Stimulated activated CD8-positive, alpha-beta memory T cell treated with anti-CD3 and anti-CD28 coated beads, Interleukin-7, amount 100 ng/mL, for 48 hours (primary cell): ENCODE data around the gene POLE4.
A peak's percentile ranks its signal among the peaks of the same experiment; 100 is the strongest.

Experiments
- DNase-seq, 2 donors: peaks; one replicate each; pipeline ENCODE4 v3.0.0-alpha.2; 2020; ENCODE audit warnings: low read depth in 1 of 2; ENCODE audit errors: extremely low read depth in 1 of 2

POLE4 gene, protein sequence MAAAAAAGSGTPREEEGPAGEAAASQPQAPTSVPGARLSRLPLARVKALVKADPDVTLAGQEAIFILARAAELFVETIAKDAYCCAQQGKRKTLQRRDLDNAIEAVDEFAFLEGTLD

DNA sequence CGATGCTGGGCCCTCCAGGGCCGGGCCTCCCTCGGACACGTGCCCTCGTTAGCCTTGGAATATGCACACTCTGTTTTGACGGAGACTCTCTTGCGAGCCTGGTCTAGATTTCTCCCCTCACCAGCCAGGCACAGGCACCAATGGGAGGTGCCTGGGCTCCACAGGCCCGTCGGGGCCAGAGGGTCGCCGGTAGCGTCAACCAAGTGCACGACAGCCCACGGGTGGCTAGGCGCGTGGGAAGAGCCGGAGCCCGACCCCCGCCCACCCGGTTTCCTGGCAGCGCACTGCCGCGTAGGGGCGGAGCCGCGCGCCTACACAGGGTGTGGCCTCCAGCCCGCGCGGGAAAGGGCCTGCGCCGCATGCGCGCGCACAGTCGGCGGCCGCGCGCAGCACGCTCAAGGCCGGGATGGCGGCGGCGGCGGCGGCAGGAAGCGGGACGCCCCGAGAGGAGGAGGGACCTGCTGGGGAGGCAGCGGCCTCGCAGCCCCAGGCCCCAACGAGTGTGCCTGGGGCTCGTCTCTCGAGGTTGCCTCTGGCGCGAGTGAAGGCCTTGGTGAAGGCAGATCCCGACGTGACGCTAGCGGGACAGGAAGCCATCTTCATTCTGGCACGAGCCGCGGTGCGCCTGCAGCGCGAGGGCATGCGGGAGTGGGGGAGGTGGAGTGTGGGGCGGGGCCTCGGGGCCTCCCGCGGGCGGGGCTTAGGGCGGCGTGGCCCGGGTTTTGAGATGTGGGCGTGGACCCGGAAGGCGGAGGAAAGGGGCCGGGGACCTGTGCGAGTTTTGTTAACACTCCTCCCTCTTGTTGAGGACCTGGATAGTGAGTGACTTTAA, at the start of gene POLE4:
POLE4 (plus strand) TSS at position 370 of the 832 bp plus-strand sequence; CDS start at position 407, 37 bp downstream.
- peak; percentile 80 to 89 for DNase-seq

DNA sequence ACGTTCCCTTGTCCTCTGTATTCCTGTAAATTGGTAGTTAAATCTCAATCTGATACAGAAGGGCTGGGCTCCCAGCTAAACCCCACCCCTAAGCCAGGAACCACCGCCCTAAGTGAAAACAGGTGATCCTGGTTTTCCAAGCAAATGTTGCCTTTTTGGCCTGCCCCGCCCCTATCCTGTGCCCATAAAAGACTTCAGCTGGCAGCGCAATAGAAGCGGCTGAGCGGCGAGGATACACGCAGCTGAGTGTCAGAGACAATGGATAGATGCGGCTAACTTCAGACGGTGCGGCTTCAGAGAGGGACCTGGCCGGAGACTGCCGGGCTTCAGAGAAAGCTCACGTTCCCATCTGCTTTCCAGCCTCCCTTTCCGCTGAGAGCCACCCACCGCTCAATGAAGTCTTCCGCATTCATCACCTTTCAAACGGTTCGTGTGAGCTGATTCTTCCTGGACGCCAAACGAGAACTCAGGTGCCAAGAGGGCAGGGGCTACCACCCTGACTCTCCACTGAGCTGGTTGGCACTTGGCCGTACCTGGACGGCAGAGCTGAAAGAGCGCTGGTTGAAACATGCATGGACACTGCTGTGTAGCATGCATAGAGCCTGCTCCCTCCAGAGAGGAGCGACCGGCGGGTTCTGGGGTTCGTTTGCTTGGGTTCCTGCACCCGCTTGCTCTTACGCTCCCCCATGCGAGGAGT, 49.5 kb upstream of the POLE4 start:
- DNase-seq = no peak

DNA sequence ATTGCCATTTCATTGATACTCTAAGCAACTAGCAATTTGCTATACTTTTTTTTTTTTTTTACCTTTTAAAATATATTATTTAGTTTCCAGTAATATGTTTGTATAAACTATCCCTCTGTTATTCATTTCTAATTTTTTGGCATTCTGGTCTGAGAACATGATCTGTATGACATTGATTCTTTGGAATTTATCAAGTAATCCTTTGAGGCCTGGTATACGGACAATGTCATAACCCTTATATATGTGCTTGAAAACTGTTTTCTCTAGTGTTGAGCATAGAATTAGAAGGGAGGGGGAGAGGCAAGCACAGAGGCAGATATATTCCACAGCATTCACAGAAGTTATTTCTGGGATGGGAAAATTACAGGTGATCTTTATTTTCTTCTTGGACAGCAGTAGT, 48.2 kb upstream of the POLE4 start:
- DNase-seq = no peak

DNA sequence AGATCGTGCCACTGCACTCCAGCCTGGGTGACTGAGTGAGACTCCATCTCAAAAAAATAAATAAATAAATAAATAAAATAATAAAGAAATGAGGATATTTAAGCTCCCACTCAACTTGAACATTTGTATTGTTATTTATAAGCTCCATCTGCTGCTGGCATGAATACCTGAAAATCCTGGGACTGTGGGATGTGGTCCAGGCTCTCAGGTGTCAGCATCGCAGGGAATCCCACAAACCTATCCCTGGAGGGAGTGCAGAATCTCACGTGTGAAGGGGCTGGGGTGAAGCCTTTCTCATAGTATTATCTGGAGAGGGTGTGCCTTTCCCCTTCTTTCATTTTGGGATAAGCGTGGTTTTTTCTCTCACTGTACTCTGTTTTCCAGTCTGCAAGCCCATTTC, 47.4 kb upstream of the POLE4 start:
- no peak for DNase-seq

DNA sequence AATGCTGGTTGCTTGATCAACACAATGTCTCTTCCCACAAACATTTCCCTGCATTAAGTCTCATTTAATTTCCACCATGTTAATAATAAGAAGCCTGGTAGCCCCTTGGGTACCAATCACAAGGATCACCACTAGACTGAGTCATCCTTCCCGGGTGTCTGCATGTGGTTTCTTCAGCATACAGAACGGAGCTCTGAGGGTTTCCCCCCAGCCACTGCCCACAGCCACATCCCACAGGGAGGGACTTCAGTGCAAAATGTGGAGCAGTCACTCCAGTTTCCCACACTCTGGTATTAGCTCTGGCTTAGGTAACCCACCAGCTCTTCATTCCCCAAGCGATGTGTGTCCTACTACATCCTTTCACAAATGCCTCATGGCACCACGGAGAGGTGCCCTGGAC, 42.7 kb upstream of the POLE4 start:
- peak; percentile 34 to 45 for DNase-seq

DNA sequence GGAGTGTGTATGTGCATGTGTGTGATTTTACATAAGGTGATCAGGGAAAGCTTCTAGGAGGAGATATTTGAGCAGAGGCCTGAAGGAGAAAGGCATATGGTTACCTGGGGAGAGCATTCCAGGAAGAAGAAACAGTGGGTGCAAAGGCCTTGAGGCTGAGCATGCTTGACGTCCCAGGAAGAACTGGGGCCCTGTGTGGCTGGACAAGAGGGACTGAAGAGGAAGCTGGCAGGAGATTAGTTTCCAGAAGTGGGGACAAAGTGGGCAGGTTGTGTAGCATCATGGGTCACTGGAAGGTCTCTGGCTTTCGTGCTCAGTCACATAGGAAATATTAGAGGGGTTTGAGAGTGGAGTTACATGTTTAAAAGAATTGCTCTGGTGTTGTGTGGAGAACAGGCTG, 42.0 kb upstream of the POLE4 start:
- no peak for DNase-seq

DNA sequence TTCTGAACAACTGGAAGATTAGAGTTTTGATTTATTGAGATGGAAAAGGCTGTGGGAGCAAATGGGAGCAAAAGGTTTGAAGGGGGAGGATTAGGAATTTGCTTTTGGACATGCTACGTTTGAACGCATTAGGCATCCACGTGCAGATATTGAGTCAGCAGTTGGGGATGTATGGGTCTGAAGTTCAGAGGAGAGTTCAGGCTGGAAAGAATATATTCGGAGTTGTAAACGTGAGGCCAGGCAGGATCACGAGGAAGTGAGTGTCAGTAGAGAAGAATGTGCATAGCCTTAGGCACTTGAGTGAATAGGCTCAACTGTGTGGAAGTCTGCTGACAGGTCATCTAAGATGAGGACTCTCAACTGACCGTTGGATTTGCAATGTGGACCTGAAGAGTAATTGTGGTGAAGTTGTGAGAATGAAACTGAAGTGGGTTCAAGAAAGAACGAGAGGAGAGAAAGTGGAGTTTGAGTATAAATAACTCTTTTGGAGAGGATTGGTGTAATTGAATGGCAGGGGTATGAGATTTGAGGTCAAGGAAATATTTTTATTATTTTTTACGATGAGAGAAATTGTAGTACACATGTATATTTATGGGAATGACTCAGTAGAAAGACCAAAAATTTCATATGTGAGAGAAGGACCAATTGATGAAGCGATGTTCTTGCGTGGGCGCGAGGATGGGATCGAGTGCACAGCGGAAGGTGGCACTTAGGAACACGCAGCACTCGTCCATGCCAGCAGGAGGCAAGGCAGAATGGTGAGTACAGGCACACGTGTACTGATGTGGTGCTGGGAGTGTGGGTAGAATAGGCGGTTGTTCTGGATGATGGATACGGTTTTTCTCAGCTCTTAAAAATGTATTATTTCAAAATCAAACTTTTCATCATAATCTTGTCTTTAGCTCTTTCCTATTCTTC, 40.5 kb upstream of the POLE4 start:
- no peak for DNase-seq

DNA sequence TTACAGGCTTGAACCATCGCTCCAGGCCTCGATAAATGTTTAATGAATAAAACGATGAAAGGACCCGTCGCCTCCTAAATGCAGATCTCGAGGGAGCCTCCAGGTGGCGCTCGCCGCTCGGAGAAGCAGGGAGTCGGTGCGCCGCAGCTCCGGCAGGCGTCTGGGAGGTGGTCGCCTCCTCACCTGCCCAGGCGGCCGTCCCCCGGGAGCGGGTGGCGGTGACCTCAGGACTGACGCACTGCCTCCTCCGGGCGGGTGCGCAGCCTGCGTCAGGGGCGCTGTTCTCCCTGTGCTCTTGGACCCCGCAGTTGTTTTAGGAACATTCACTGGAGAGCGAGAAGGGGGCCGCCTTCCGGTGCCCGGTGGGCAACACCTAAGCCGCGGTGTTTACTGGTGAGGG, 38.6 kb upstream of the POLE4 start:
- peak; percentile 39 to 46 for DNase-seq

DNA sequence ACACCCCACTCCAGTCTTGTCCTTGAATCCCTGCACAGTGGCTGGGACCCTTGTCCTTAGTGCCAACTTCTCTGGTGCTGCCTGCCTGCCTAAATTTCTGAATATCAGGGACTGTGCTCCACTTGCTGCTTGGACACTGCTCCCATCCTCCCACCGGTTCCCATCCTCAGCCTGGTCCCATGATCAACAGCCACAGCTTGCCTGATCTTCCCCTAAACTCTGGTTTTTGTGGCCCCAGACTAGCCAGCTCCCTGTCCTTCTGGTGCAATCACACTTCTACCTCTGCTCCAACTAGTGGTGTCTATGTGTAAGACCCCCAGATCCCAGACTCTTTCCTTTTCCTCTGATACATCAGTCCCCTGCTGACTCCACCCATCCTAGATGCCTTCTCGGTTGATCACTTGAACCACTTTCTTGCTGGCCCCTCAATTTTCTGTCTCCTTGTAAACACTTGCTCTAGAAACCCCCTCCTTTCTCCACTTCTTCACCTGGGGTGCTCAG, 37.2 kb upstream of the POLE4 start:
- no peak for DNase-seq

DNA sequence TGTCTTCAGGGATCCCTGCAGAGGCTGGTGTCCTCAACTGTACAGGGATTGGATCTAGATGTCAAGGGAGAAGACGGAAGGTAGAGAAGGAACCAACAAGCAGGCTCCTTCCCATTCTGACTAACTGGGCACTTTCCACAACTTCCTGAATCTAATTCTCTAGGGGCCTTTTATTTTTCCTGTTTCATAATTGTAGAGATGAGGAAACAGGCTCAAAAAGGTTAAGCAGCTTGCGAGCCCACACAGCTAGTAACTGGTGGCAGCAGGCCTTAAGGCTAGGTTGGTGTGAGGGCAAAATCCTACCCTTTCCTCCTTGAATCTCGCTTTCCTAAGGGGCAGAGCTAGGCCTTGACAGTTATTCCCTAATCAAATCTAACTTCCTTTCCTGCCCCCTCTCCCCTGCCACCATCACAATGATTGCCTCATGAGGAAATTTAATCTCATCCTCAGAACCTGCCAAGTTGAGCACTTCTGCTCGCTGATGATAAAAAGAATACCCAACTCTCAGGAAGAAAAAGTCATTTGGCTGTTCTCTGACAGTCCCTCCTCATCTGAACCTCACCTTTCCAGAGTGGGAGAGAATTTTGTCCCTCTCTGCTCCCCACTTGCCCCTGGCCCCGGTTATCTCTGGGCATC, 35.7 kb upstream of the POLE4 start:
- DNase-seq = no peak

DNA sequence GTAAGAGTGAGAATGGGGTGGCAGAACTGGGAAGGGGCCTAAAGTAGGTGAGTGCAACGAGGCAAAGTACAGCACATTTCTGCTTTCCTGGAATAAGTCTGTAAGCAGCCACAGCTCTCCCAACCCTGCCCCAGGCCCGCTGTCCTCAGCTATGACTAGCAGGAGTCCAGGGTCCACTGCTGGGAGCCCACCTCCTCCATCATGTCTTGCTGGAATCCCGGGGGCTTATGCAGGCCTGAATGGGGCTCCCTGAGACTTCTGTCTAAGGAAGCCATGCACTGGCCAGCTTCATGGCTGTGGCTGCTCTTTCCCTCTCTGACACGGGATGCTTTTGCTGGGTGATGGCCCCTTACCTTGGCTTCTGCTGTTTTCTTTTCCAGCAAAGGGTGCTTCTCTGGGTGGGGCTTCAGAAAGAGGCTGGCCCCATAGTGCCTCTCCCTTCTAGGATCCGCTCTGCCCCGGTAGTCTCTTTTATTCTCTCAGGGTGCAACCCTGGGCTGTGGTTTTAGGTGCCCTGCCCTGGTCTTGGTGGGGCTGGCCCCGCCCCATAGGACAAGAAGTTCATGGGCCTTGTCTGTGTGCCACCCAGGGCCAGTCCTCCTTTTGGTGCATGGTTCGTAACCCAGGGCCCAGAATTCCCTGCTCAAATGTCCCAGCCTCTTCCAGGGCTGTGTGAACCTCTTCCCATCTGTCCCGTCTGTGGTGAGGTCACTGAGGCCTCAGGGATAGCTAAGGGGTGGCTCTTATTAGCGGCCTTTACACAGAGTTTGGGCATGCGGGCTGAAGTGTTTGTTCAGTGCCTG, 33.8 kb upstream of the POLE4 start:
- no peak for DNase-seq

DNA sequence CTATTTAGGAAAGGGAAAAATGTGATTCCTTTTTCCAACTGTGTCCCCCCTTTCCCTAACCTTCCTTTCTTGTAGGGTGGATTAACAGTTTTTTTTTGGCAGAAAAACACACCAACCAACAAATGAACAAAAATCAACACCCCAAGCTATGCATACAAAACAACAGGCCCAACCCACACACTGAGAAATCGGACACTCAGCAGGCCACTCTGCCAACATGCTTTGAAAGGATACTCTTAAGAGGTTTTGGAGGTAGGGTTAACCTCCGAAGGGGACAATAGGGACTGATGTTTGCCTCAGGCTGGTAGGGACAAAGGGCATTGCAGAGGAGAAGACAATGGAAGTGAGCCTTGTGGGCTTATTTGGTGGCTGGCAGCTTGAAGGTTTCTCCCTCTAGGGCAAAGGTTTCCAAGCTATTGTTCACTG, 33.1 kb upstream of the POLE4 start:
- DNase-seq = no peak

DNA sequence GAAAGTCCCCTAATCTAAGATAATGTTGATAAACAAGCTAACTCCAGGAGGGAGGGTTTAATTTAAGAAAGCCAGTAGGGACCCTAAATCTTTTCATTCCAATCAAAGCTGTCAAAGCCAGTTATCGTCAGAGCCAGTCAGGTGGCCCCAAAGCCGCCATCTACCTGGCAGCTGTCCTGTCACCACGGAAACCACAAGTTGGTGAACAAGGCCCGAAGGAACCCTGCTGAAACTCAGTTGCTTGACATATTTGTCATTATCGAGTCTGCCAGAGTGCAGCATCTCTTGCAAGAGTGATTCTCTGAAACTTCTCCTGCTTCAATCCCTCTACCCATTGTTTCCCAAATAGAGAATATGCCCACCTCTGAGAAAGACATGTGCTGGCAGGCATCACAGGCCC, 30.8 kb upstream of the POLE4 start:
- no peak for DNase-seq

DNA sequence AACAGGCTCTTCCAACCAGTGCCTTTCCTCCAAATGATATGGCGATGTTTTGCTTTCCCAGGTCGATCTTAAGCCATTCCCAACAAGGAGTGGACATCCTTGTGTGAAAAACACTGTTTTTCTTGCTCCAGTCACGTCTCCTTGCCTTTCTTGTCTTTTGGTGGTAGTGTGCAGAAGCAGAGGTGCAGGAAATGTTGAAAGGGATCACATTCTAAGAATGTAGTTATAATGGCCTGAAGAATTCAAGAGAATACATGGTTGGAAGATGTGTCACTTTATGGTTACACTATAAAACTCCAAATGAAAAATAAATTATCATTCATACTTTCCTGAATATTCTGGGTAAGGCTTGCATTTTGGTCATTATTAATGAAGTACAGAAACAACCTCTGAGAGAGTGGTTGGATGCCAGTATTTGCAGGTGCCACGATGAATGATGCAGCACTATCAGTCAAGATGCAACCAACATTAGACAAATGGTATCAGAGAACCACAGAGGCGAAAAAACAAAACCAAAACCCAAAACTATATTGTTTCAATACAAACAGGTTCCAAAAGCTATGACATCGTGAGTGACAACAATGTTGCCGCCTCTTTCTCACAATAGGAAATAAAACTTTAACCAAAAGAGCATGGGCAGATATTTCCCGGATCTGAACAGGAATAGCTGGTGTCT, 27.5 kb upstream of the POLE4 start:
- DNase-seq = no peak

DNA sequence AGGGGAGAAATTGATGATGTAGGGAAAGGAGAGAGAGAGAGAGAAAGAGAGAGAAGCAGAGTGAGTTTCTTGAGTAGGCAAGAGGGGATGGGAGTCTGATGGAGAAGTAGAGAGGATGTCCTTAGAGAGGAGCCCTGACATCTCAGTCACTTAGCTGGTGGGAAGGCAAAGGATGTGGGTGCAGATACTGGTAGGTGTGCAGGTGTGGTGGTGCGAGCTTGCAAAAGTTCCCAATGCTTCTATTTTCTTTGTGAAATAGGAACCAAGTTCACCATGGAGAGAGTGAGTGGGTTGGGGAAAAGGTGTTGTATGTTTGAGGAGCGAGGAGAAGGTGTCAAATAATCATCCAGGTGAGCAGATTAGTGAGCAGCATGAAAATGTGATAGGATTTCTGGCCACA, 26.5 kb upstream of the POLE4 start:
- DNase-seq = no peak

DNA sequence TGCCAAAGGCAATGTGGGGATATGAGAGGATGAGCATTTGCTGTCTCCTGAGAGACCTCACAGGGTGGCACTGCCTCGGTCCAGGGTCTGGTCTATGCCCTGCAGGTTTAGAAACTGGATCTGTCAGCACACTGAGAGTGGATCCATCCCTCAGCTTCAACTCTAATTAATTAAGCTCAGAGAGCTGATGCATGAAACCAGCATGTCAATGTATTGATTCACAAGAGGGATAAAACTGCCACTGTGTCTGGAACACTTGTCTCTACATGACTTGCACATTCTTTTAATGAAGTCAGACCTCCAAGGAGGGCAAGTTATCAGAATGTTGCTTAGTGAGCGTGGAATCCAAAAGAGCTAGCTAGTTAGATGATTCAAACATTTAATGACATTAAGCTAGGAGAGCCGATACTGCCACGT, 22.5 kb upstream of the POLE4 start:
- no peak for DNase-seq

DNA sequence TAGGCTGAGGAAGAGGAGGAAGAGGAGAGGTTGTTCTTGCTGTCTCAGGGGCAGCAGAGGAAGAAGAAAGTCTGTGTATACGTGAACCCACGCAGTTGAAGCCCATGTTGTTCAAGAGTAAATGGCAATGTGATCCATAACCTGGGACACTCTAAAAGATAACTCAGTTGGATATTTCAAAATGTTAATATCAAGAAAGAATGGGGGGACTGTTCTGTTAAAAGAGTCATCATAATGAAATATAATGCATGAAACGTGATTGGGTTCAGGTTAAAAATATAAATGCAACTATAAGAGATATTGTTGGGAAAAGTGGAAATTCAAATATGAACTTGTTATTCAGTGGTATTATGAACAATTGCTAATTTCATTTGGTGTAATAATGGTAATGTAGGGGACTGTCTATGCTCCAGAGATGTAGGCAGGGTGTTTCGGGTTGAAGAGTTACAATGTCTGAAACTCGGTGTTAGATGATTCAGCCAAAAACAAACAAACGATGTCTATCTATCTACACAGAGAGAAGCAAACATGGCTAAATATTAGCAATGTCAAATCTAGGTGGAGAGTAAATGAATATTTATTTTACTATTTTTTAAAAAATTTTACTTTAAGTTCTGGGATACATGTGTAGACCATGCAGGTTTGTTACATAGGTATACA, 21.1 kb upstream of the POLE4 start:
- no peak for DNase-seq

DNA sequence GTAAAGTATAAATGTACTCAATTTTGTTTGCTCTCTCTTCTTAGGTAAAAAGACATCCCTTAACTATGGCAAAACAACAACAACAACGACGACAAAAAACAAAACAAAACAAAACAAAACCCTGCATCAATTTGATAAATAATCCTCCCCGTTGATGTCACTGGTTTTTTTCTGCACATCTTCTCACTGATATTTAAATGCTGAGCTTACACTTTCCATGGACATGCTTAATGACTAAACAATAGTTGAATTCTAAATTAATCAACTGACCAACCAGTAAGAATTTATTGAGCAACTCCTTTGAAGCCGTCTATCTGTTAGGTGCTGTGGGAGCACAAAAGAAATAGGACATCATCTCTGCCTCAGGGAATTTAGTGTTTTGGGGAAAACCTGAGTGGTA, 20.2 kb upstream of the POLE4 start:
- DNase-seq = no peak
